NCI-H128 (cell line): ENCODE data around the gene TANC2.
"Not testable (repeated sequence)": the region's sequence is repeated elsewhere in the genome, so short reads cannot be mapped to it uniquely, and the experiment has no call there.

ENCODE experiments used
- DNase-seq: peaks from one replicate; lab custom pipeline; 2025; ENCODE audit not compliant: unreplicated experiment; lab: John Stamatoyannopoulos, UW

Gene TANC2

DNA sequence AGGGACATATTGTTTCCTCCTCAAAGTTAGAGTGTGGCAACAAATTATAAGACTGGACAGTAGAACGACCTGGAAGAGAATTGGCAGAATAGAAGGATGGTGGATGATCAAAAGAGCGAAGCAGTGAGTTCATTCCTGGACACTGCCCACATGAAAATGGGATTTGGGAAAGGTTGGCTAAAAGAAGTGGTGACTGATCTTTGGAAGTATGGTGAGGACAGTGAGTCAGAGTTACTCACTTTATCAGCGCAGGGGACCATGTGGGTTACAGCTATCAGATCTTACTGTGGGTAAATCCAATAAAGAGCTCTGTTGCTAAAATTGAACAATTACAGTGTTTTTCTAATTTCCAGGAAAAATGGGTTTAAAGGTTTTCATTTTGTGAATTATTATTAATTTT, 2.7 kb upstream of the TANC2 start:
- no peak for DNase-seq

GRCh38 chr17:62964506-62964905, 1.5 kb upstream of the TANC2 start:
- DNase-seq: no peak

DNA sequence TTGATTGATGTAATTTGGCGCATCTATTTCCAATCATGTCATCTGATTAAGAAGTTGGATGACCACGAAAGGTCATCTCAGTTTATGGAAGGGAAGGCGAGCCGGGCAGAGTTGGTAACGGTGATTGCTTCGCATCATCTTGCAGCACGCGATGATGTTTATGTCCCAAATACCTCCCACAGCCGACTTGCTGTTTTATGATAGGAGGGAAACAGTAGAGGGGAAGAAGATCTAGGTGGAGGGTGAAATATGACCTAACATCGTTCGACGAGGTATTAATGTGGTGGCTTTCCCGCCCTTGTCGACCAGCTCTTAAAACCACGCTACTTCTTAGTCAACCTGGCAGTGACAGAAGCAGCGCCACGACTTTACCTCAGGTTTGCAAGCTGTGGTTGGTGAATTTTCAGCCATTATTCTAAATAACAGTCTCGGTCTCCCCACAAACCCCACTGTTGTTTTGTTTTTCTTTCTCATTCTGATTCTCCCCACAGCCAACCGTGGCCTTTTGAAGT, 805 bp upstream of the TANC2 start:
- no peak for DNase-seq

GRCh38 chr17:62966426-62967204, 580 bp downstream of the TANC2 start:
- DNase-seq: no peak

DNA sequence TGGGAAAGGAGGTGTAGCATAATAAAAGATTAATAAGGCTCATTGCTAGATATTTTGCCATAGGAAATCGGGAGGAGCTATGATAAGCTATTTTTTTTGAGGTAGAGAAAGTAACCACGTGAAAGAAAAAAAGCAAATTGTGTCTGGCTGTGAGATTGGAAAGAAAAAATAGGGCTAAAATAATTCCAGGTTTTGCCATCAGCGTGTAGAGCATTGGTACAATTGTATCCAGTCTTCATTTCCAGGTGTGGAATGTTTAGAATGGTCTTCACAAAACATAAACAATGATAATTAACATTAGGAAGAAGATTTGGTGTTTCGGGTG, 1.1 kb downstream of the TANC2 start:
- no peak for DNase-seq

DNA sequence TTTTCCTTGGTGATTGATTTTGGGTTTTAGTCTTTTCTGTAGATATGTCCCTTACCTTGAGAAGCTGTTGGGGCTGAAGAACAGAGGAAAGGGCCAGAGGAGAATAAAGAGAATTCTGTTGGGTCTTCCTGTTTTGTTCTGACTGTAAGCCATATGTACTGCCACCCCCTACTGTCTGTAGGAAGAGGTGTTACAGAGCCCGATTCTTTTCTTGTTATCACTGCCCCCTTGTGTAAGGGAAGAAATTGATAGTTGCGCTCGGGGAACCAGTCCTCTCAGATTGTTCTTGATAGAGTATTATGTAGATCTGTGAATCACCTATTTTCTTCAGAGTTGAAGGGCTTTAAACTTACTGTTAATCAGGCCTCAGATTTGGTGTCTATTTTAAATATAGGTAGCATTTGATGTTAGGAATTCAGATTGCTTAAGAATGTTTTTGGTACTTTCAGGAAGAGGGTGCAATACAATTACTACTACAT, 2.4 kb downstream of the TANC2 start:
- peak; percentile 44 for DNase-seq

- no peak for DNase-seq
These were observed 4.6 kb downstream of the TANC2 start for GRCh38 chr17:62970610-62971009.

GRCh38 chr17:62971853-62972252, 5.8 kb downstream of the TANC2 start:
- DNase-seq: no peak

DNA sequence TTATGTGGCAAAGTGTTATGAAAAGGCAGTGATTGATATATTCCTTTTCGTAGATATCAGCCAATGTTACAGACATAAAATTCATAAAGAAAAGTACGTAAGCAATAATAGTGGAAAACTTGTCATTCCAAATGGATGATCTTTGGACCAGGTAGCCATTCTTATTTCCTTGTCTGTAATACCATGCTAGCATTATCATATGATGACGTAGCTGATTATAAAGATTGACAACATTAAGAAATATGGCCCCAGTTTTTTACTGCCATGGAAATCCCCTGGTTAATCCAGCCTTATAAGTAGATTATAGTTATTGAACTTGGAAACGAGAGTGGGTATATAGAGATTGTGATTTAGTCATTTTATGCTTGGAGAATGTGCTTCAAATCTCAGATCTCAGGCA, 8.8 kb downstream of the TANC2 start:
- no peak for DNase-seq

DNA sequence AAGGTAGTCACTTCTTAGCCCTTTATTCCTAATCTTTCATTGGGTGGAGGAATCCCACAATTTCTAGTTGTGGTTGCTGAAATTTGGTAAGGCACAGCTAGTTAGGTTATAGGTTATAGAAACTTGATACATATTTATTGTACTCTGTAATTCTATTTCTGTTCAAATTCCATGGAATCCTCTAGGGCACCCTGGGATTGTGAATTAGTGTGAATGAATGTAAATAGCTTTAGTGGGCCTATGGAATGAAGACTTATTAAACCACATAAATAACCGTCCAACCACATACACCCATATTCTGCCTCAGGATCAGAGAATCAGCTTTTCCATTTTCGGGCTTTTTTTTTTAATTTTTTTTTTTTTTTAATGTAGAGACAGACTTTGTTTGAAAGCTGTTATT, 9.2 kb downstream of the TANC2 start:
- no peak for DNase-seq

GRCh38 chr17:62976643-62977231, 10.7 kb downstream of the TANC2 start:
- not testable (repeated sequence) for DNase-seq

- DNase-seq: no peak
These were observed 14.8 kb downstream of the TANC2 start for GRCh38 chr17:62980842-62981241.

DNA sequence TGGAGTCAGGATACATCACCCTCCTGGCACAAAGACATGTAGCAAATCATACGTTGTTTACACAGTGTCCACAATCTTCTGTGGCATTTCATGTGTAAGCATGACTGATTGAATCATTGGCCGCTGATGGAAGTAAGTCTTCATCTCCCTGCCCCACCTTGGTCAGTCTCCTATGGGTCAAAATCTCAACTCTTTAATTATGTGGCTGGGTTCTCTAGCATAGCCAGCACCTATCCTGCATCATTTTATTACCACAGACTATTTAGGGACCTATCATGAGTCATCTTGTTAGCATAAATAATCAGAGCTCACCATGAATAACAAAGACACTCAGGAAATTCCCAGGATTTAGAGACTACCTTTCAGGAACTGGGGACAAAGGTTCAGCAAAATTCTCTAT, 15.9 kb downstream of the TANC2 start:
- no peak for DNase-seq

DNA sequence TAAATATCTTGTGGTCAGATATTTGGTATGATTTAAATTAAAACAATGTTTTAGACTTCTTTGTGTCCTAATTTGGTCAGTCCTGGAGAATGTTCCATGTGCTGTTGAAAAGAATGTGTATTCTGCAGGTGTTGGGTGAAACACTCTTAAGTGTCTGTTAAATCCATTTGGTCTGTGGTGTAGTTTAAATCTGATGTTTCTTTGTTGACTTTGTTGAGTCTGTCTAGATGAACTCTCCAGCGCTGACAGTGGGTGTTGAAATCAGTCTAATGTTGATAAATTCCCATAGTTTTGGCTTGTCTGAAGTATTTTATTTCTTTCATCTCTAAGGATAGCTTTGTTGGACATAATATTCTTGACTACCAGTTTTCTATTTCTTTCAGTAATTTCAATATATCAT, 18.8 kb downstream of the TANC2 start:
- DNase-seq: no peak

- no peak for DNase-seq
These were observed 20.5 kb downstream of the TANC2 start for GRCh38 chr17:62986549-62986948.

DNA sequence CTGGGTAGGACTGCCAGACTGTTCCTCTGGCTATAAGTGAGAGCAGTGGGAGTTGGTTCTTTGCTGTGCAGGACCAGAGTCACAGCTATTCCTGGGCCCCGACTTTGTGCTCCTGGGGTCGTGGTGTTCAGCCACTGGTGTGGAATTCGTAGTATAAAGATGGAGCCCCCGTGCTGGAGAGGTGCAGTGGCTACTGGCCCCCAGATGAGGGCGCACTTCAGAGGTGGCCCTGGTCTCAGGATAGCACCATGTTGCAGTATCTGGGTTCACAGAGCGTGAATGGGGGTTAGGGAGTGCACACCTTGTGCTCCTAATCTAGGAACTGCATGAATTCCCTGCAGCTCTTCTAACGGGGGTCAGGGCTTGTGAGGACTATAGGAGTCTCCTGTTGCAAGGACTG, 21.1 kb downstream of the TANC2 start:
- DNase-seq: no peak

- DNase-seq: no peak
These were observed 23.5 kb downstream of the TANC2 start for GRCh38 chr17:62989501-62989900.

- no peak for DNase-seq
These were observed 28.9 kb downstream of the TANC2 start for GRCh38 chr17:62994931-62995330.

- no peak for DNase-seq
These were observed 29.4 kb downstream of the TANC2 start for GRCh38 chr17:62995377-62995885.

DNA sequence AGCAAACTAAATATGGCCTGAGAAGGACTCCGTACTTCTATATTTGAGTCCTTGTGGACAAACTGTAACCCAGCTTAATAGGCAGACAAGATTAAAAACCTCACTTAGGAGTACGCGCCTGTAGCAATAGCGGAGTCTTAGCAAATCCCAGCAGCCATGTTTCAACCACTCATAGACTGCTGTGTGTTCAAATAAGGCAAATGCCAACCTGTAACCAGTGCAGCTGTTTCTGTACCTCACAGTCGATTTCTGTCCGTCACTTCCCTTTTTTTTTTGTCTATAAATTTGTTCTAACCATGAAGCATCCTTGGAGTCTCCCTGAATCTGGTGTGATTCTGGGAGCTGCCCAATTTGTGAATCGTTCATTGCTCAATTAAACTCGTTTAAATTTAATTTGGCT, 30.2 kb downstream of the TANC2 start:
- no peak for DNase-seq

- no peak for DNase-seq
These were observed 32.1 kb downstream of the TANC2 start for GRCh38 chr17:62998166-62998565.

DNA sequence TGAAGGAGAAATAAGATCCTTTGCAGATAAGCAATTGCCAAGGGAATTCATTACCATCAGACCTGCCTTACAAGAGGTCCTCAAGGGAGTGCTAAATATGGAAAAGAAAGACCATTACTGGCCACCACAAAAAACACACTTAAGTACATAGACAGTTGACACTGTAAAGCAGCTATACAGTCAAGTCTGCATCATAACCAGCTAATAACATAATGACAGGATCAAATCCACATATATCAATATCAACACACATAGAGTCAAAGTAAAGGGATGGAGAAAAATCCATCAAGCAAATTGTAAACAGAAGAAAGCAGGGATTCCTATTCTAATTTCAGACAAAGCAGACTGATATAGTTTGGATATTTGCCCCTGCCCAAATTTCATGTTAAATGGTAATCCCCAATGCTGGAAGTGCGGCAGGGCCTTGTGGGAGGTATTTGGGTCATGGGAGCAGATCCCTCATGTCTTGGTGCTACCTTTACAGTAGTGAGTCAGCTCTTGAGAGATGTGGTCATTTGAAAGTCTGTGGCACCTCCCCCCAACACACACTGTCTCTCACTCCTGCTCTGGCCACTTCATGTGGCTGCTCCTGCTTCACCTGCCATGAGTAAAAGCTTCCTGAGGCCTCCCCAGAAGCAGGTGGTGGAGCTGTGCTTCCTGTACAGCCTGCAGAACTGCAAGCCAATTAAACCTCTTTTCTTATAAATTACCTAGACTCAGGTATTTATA, 32.8 kb downstream of the TANC2 start:
- DNase-seq: no peak
